A549 (cell line): ENCODE data around the gene DEDD2.

Experiments used
- CBX2 ChIP-seq: fragments of 200-600 bp; sonication (generic); IDR thresholded peaks from 2 replicates; pipeline ENCODE4 v1.6.1; 2016; ENCODE audit warnings: low read depth, mild to moderate bottlenecking, borderline replicate concordance
- EHMT2 ChIP-seq: fragments of 200-600 bp; sonication (generic); IDR thresholded peaks from 2 replicates; pipeline ENCODE4 v1.6.1; 2016; ENCODE audit warnings: antibody characterized with exemption, low read depth, mild to moderate bottlenecking, moderate library complexity
- FOSL2 ChIP-seq, 2 experiments: fragments of 450-650 bp in 1 of 2; fragments of >200 bp in 1 of 2; sonication (Bioruptor Twin) in 1 of 2; formaldehyde crosslinking; IDR thresholded peaks; 2 replicates each; pipeline versions ENCODE4 v1.5.0 to v1.6.1; 2016 to 2020; ENCODE audit warnings: mild to moderate bottlenecking in 1 of 2, moderate library complexity in 1 of 2
- POLR2A ChIP-seq: IDR thresholded peaks from 2 replicates; pipeline ENCODE4 v1.6.1; 2012; ENCODE audit warnings: mild to moderate bottlenecking, low read length
- USF2 ChIP-seq: fragments of 450-650 bp; IDR thresholded peaks from 2 replicates; pipeline ENCODE4 v1.6.1; 2014; ENCODE audit warnings: antibody characterized with exemption
- TF ChIP-seq, protein P1 (sequence below): fragments of >200 bp; sonication (Bioruptor Twin); formaldehyde crosslinking; IDR thresholded peaks from 3 replicates; pipeline ENCODE4 v1.5.1; 2016

DNA sequence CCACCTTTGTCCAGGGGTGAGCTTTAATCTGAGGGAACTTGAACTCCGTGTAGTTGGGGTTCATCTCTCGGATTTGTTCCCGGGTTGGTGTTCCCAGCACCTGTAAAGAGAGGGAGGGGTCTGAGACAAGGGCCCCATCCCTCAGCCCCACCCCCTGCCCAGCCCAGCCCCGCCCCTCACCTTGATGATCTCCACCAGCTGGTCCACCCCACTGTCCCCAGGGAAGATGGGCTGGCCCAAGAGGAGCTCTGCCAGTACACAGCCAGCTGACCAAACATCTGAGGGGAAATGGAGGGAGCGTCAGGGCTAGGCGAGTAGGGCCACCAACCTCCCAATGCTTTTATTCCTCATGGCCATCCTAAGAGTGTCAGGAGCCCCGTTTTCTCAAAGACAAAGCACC is 15.6 kb upstream of the DEDD2 start:
- TF ChIP-seq EHMT2 (no peak), USF2 (no peak), FOSL2 (IDR thresholded peaks at IDR 0.05) (no peak), FOSL2 (CRISPR knock-in tag; IDR thresholded peaks at IDR 0.05) (no peak), POLR2A (no peak), CBX2 (no peak)
- TF ChIP-seq, protein P1, sequence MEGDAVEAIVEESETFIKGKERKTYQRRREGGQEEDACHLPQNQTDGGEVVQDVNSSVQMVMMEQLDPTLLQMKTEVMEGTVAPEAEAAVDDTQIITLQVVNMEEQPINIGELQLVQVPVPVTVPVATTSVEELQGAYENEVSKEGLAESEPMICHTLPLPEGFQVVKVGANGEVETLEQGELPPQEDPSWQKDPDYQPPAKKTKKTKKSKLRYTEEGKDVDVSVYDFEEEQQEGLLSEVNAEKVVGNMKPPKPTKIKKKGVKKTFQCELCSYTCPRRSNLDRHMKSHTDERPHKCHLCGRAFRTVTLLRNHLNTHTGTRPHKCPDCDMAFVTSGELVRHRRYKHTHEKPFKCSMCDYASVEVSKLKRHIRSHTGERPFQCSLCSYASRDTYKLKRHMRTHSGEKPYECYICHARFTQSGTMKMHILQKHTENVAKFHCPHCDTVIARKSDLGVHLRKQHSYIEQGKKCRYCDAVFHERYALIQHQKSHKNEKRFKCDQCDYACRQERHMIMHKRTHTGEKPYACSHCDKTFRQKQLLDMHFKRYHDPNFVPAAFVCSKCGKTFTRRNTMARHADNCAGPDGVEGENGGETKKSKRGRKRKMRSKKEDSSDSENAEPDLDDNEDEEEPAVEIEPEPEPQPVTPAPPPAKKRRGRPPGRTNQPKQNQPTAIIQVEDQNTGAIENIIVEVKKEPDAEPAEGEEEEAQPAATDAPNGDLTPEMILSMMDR: no peak
